Right lobe of liver (tissue), 6 donors: ENCODE data around the gene NMNAT2. TPM values are rescaled to one million over a fixed set of nuclear protein-coding genes. Genes with fewer than 3 reads are reported as not detected.

Experiments used
- ATAC-seq, 4 donors: fragments of 200-7000 bp; cut with Tn5 transposase; one replicate each; pipeline ENCODE4 v1.9.1; 2020; ENCODE audit warnings: mild to moderate bottlenecking in 4 of 4, moderate library complexity in 4 of 4
- DNase-seq, 3 donors: peaks; one replicate each; pipeline ENCODE4 v3.0.0-alpha.2; 2020
- H3K27ac ChIP-seq, 3 donors: fragments of 200-600 bp; one replicate each; pipeline ENCODE4 v1.8.0; 2022
- H3K27me3 ChIP-seq, 2 donors: fragments of 200-600 bp; one replicate each; pipeline ENCODE4 v1.8.0; 2022
- H3K36me3 ChIP-seq, 4 donors: fragments of 200-600 bp; sonication (generic) in 1 of 4; one replicate each; pipeline versions ENCODE4 v1.5.1 to v1.8.0; 2017 to 2022; ENCODE audit warnings: control low read depth in 1 of 4
- H3K4me1 ChIP-seq, 4 donors: fragments of 200-600 bp; sonication (generic) in 1 of 4; one replicate each; pipeline versions ENCODE4 v1.5.1 to v1.8.0; 2017 to 2022; ENCODE audit warnings: control low read depth in 1 of 4
- H3K4me3 ChIP-seq, 3 donors: fragments of 200-600 bp; one replicate each; pipeline ENCODE4 v1.8.0; 2022
- H3K9me3 ChIP-seq, 4 donors: fragments of 200-600 bp; sonication (generic) in 1 of 4; one replicate each; pipeline versions ENCODE4 v1.5.1 to v1.8.0; 2017 to 2022; ENCODE audit warnings: control low read depth in 1 of 4
- POLR2A ChIP-seq: fragments of 450-650 bp; IDR thresholded peaks from one replicate; pipeline ENCODE4 v1.6.1; 2017; ENCODE audit warnings: antibody characterized with exemption, mild to moderate bottlenecking
- WGBS: methylation state at CpG from one replicate; pipeline ENCODE4 v1.1.6; 2018; ENCODE audit warnings: low coverage, low lambda C conversion rate; ENCODE audit not compliant: insufficient coverage; ENCODE audit errors: missing lambda C conversion rate; 5-methylcytosine and 5-hydroxymethylcytosine counted together
- intact Hi-C, 2 donors: fragments of 100-400 bp; cut with DNase I; formaldehyde crosslinking; loops; one replicate each; pipeline versions ENCODE4 v1.11.2 to v1.14.1; 2022
- total RNA-seq, 6 experiments: library from RNA; depleted of rRNA in 2 of 6; stranded (reverse); fragments of >200 nt in 2 of 6; fragmentation: NEBNext Ultra II Directional in 3 of 6; extraction: Animal tissue kit (Norgen Biotek cat#: 25700) in 3 of 6; gene quantifications; one replicate each; pipeline versions ENCODE4 v1.1.0 to v1.2.4, GENCODE V29; 2016 to 2023
- TF ChIP-seq, protein P1 (sequence below), 4 donors: fragments of 200-600 bp in 3 of 4; fragments of 450-650 bp in 1 of 4; IDR thresholded peaks; one replicate each; pipeline versions ENCODE4 v1.5.1 to v1.8.0; 2016 to 2022; ENCODE audit warnings: antibody characterized with exemption in 4 of 4, mild to moderate bottlenecking in 2 of 4
- donor health status: DM: no; HTN: yes; CAD: no.
- donor health status: DM: no; HTN: no; CAD: no.
- donor health status: DM: no; HTN: no; CAD: no.
- donor health status: DM: no; HTN: yes; CAD: no.
- donor health status: DM: no; HTN: yes; CAD: no.

NMNAT2 gene
- total RNA-seq, 6 experiments from 2014 or later: 0.06 to 0.07 (median 0.06) TPM; not detected in 3

DNA sequence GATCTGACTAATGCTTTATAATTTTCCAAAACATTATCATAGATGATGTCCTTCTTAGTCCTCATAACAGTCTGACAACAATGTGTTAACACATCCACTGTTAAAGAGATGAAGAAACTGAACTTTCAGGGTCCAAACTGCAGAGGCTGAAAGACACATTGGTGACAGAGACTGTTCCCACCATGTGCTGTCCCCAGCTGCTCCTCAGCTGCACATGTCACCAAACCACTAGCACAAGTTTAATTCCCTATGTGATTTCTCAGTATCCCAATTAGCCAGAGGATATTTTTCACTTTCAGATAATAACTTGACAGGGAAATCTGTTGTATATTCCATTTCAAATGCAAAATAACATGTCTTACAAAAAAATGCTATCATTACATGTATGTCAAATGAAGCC lies 207.5 kb downstream of the NMNAT2 start:
- ATAC-seq: no peak
- Histone ChIP-seq H3K27ac (no peak overlapping the region), H3K9me3 (no peaks in the 10 kb centered on the region), H3K36me3 (no peaks in the 10 kb centered on the region), H3K27me3 (no peaks in the 10 kb centered on the region), H3K4me3 (no peak overlapping the region), H3K4me1 (peaks cover 0 to 7% (median 0%) of the 10 kb centered on the region in 4 donors)
- intact Hi-C loops: no loop called here
- TF ChIP-seq, protein P1, sequence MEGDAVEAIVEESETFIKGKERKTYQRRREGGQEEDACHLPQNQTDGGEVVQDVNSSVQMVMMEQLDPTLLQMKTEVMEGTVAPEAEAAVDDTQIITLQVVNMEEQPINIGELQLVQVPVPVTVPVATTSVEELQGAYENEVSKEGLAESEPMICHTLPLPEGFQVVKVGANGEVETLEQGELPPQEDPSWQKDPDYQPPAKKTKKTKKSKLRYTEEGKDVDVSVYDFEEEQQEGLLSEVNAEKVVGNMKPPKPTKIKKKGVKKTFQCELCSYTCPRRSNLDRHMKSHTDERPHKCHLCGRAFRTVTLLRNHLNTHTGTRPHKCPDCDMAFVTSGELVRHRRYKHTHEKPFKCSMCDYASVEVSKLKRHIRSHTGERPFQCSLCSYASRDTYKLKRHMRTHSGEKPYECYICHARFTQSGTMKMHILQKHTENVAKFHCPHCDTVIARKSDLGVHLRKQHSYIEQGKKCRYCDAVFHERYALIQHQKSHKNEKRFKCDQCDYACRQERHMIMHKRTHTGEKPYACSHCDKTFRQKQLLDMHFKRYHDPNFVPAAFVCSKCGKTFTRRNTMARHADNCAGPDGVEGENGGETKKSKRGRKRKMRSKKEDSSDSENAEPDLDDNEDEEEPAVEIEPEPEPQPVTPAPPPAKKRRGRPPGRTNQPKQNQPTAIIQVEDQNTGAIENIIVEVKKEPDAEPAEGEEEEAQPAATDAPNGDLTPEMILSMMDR (IDR thresholded peaks at IDR 0.05): no peak
- no peak for TF ChIP-seq POLR2A
- no peak for DNase-seq

DNA sequence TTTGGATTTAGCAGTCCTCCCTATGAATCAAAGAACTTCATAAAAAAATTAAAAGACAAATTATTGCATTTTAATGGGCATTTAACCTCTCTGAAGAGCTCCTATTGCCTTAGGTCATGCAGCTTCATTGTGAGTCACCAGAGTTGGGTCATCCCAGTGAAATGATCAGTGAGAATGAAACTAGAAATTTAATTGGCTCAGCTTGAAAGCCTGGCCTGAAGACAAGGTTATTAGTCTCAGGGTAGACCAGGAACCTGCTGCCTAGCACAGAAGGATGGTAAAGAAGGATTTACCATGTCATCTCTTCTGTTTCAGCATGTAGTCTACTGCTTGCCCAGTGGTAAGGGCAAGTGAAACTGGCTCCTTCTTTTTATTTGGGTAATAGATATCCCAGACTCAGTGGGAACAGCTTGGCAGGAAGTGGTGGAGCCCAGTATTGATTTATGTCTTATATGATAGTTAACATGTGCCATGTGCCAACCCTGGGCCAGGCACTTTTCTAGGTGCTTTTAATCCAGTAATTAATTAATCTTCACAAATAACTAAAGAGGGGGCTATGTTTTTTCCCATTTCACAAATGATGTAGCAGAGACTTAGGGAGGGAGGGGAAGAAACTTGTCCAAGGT lies 208.5 kb downstream of the NMNAT2 start:
- DNase-seq (no peak), ATAC-seq (peak; percentile 34 to 88 (median 64))
- Histone ChIP-seq H3K36me3 (no peaks in the 10 kb centered on the region), H3K27me3 (no peaks in the 10 kb centered on the region), H3K9me3 (no peaks in the 10 kb centered on the region), H3K27ac (no peak overlapping the region), H3K4me1 (peaks cover 0 to 11% (median 0%) of the 10 kb centered on the region in 4 donors), H3K4me3 (no peak overlapping the region)
- TF ChIP-seq, protein P1 (IDR thresholded peaks at IDR 0.05): no peak
- TF ChIP-seq POLR2A: no peak
- intact Hi-C loops: no loop called here

DNA sequence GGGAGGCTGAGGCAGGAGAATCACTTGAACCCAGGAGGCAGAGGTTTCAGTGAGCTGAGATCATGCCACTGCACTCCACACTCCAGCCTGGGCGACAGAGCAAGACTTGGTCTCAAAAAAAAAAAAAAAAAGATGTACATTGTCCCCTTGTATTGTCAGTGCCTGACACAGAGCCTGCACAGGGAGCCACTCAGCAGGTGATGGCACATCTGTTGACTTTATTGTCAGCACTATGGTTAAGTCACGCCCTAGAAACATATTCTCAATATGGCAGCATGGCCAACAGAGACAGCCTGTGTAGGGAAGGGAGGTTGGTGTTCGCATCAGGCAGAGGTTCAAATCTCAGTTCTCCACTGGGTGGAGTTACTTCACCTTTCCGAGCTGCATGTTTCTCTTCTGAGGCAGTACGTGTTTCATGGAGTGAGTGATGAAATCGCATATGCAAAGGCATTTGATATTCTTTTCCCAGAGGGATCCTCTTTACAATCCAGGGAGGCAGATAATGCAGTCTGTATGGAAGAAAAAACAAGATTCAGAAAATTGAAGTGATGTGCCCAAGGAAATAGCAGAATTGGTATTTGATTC lies 211.6 kb downstream of the NMNAT2 start:
- Histone ChIP-seq H3K36me3 (no peaks in the 10 kb centered on the region), H3K27me3 (no peaks in the 10 kb centered on the region), H3K9me3 (no peaks in the 10 kb centered on the region), H3K4me3 (no peak overlapping the region), H3K4me1 (peaks cover 0 to 11% (median 0%) of the 10 kb centered on the region in 4 donors), H3K27ac (no peak overlapping the region)
- intact Hi-C loops: no loop called here
- TF ChIP-seq, protein P1 (IDR thresholded peaks at IDR 0.05): no peak
- no peak for TF ChIP-seq POLR2A
- whole genome bisulfite sequencing: 91% methylated on average over 5 of the region's 6 CpGs
- ATAC-seq (no peak), DNase-seq (no peak)

DNA sequence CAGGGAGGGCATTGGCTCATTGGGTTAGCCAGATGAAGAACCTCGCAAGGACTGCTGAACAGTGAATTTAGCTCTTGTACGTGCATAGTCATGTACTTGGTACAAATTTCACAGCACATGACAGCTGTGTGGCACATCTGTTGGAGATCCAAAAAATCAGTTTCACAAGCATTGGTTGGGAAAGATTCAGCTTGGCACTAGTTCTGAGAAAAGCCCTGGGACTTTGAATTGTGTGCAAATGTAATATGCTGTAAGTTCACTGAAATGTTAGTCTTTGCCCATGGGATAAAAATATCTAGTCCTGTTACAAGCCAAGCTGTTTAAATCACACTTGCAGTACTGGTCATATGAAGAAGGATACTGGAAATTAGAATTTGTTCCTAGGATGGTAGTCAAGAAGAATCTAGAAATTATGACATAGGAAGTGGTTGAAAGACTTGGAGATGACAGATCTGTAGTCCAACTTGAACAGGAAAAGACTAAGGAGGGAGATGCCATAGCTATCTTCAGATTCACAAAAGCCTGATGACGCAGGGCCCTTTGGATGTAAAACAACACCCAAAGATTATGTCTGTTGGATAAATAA lies 212.9 kb downstream of the NMNAT2 start:
- no peak for TF ChIP-seq POLR2A
- TF ChIP-seq, protein P1 (IDR thresholded peaks at IDR 0.05): no peak
- ATAC-seq (peak; percentile 83 to 95 (median 89)), DNase-seq (peak in 1 of 3 donors; percentile 67)
- 40% methylated on average over 3 of the region's 3 CpGs for WGBS
- Histone ChIP-seq H3K27me3 (no peaks in the 10 kb centered on the region), H3K36me3 (no peaks in the 10 kb centered on the region), H3K4me3 (no peak overlapping the region), H3K27ac (peak overlapping the region in 1 of 3 donors; percentile 56), H3K9me3 (no peaks in the 10 kb centered on the region), H3K4me1 (peaks cover 0 to 11% (median 0%) of the 10 kb centered on the region in 4 donors)
- intact Hi-C loops: no loop called here
